GM10266 (cell line): ENCODE measurements around the gene PNPO.
"Not testable (repeated sequence)": the region's sequence is repeated elsewhere in the genome, so short reads cannot be mapped to it uniquely, and the experiment has no call there.

ENCODE experiments used
- DNase-seq: peaks from one replicate; pipeline ENCODE4 v3.0.0; 2012; ENCODE audit errors: extremely low spot score
- CTCF ChIP-seq: IDR thresholded peaks from 2 replicates; pipeline ENCODE4 v1.5.1; 2012; ENCODE audit warnings: mild to moderate bottlenecking, low read depth; ENCODE audit not compliant: control insufficient read depth, insufficient read depth; ENCODE audit errors: missing control alignments

PNPO gene

GRCh38 chr17:47924785-47925677 lies 16.3 kb upstream of the PNPO start:
- TF ChIP-seq CTCF = no peak
- no peak for DNase-seq

GRCh38 chr17:47925678-47925988 lies 15.7 kb upstream of the PNPO start:
- DNase-seq = no peak
- TF ChIP-seq CTCF = no peak

- no peak for TF ChIP-seq CTCF
Measured at GRCh38 chr17:47927821-47928400, 13.5 kb upstream of the PNPO start.

GRCh38 chr17:47928415-47928814 lies 13.0 kb upstream of the PNPO start:
- no peak for DNase-seq
- no peak for TF ChIP-seq CTCF

More at GRCh38 chr17:47927821-47928400, 13.5 kb upstream of the PNPO start:
- DNase-seq = no peak

GRCh38 chr17:47929218-47930000 lies 12.0 kb upstream of the PNPO start:
- no peak for DNase-seq
- TF ChIP-seq CTCF = no peak

- DNase-seq = no peak
- no peak for TF ChIP-seq CTCF
Measured at GRCh38 chr17:47931848-47932247, 9.5 kb upstream of the PNPO start.

- TF ChIP-seq CTCF = no peak
- DNase-seq = no peak
Measured at GRCh38 chr17:47934856-47935255, 6.5 kb upstream of the PNPO start.

GRCh38 chr17:47935468-47935867 lies 5.9 kb upstream of the PNPO start:
- not testable (repeated sequence) for DNase-seq
